Thyroid gland (tissue), 4 donors: Measurements from ENCODE around the gene SNRPA. TPM values are rescaled to one million over a fixed set of nuclear protein-coding genes. Genes with fewer than 3 reads are reported as not detected.
"Not testable (repeated sequence)": the region's sequence is repeated elsewhere in the genome, so short reads cannot be mapped to it uniquely, and the experiment has no call there.

Source experiments
- DNase-seq, 2 donors: peaks; one replicate each; pipeline ENCODE4 v3.0.0-alpha.2; 2019
- H3K27ac ChIP-seq, 3 donors: fragments of 200-600 bp; sonication (generic); 1 replicate in 2 of 3; 2 replicates in 1 of 3; pipeline ENCODE4 v1.5.1; 2016 to 2019; ENCODE audit warnings: mild to moderate bottlenecking in 1 of 3, moderate library complexity in 1 of 3
- H3K27me3 ChIP-seq: fragments of 200-600 bp; sonication (generic); one replicate; pipeline ENCODE4 v1.5.1; 2019
- H3K36me3 ChIP-seq, 2 donors: fragments of 200-600 bp; sonication (generic); one replicate each; pipeline ENCODE4 v1.5.1; 2016 to 2019
- H3K4me1 ChIP-seq, 2 donors: fragments of 200-600 bp; sonication (generic); one replicate each; pipeline ENCODE4 v1.5.1; 2017 to 2019
- H3K4me3 ChIP-seq, 3 donors: fragments of 200-600 bp; sonication (generic); replicated peaks in 1 of 3; 1 replicate in 2 of 3; 2 replicates in 1 of 3; pipeline ENCODE4 v1.5.1; 2016; ENCODE audit warnings: mild to moderate bottlenecking in 1 of 3
- H3K9me3 ChIP-seq: fragments of 200-600 bp; sonication (generic); one replicate; pipeline ENCODE4 v1.5.1; 2017
- CTCF ChIP-seq, 6 experiments: fragments of 200-600 bp in 3 of 6; fragments of 450-650 bp in 3 of 6; sonication (generic) in 3 of 6; IDR thresholded peaks; one replicate each; pipeline ENCODE4 v1.5.1; 2016 to 2019; ENCODE audit warnings: antibody characterized with exemption in 6 of 6, mild to moderate bottlenecking in 2 of 6, inconsistent platforms in 1 of 6, moderate library complexity in 1 of 6
- POLR2A ChIP-seq, 2 donors: fragments of 450-650 bp; IDR thresholded peaks; one replicate each; pipeline ENCODE4 v1.6.1; 2017; ENCODE audit warnings: antibody characterized with exemption in 2 of 2, mild to moderate bottlenecking in 2 of 2, moderate library complexity in 1 of 2
- WGBS, 2 donors: methylation state at CpG; one replicate each; pipeline ENCODE4 v1.1.5; 2017; 5-methylcytosine and 5-hydroxymethylcytosine counted together
- intact Hi-C: fragments of 100-400 bp; cut with DNase I; formaldehyde crosslinking; loops from one replicate; pipeline ENCODE4 v1.15.1; 2023
- total RNA-seq, 4 donors: library from RNA; depleted of rRNA; stranded (reverse); fragments of >200 nt; gene quantifications; one replicate each; pipeline ENCODE4 v1.2.3, GENCODE V29; 2016

The SNRPA gene
- total RNA-seq, 4 donors from 2014 or later, result 38.2 to 80.5 (median 55.1) TPM

- Histone ChIP-seq H3K36me3 (peaks cover 66 to 70% of the 10 kb centered on the region in 2 donors), H3K9me3 (no peaks in the 10 kb centered on the region), H3K4me3 (no peak overlapping the region), H3K4me1 (peaks cover 8 to 25% of the 10 kb centered on the region in 2 donors), H3K27me3 (no peaks in the 10 kb centered on the region), H3K27ac (no peak overlapping the region)
- WGBS, 2 donors, result 93 to 100% methylated on average over 4 of the region's 4 CpGs
- intact Hi-C loops, result no loop called here
- DNase-seq, result no peak
- TF ChIP-seq POLR2A (IDR thresholded peaks at IDR 0.05), result no peak
- no peak for TF ChIP-seq CTCF (IDR thresholded peaks at IDR 0.05)
Measured at GRCh38 chr19:40726279-40726678, 24.7 kb upstream of the SNRPA start.

GRCh38 chr19:40730065-40730464 lies 20.9 kb upstream of the SNRPA start:
- DNase-seq, H3K4me1 ChIP-seq, H3K27me3 ChIP-seq, H3K27ac ChIP-seq, H3K4me3 ChIP-seq, H3K9me3 ChIP-seq, intact Hi-C loops: not testable (repeated sequence)
- peaks cover 83 to 88% of the 10 kb centered on the region in 2 donors for H3K36me3 ChIP-seq
- 92 to 93% methylated on average over 5 of the region's 5 CpGs for WGBS, 2 donors

- H3K27ac ChIP-seq, H3K4me1 ChIP-seq, intact Hi-C loops, DNase-seq, H3K9me3 ChIP-seq, H3K27me3 ChIP-seq, H3K4me3 ChIP-seq: not testable (repeated sequence)
- H3K36me3 ChIP-seq, result peaks cover 82 to 92% of the 10 kb centered on the region in 2 donors
- 93 to 94% methylated on average over 16 of the region's 16 CpGs for WGBS, 2 donors
Measured at GRCh38 chr19:40732304-40732703, 18.7 kb upstream of the SNRPA start.

GRCh38 chr19:40733149-40733548 lies 17.9 kb upstream of the SNRPA start:
- no peaks in the 10 kb centered on the region for H3K4me1 ChIP-seq
- no peak overlapping the region for H3K27ac ChIP-seq
- no peak for DNase-seq
- intact Hi-C loops, result no loop called here
- peaks cover 80 to 87% of the 10 kb centered on the region in 2 donors for H3K36me3 ChIP-seq
- no peak for TF ChIP-seq CTCF (IDR thresholded peaks at IDR 0.05)
- TF ChIP-seq POLR2A (IDR thresholded peaks at IDR 0.05), result no peak
- no peak overlapping the region for H3K4me3 ChIP-seq
- 96 to 97% methylated on average over 12 to 13 of the region's 13 CpGs for WGBS, 2 donors
- no peaks in the 10 kb centered on the region for H3K27me3 ChIP-seq
- no peaks in the 10 kb centered on the region for H3K9me3 ChIP-seq

GRCh38 chr19:40735013-40735771 lies 15.8 kb upstream of the SNRPA start:
- H3K36me3 ChIP-seq, result peaks cover 79 to 81% of the 10 kb centered on the region in 2 donors
- H3K27ac ChIP-seq, result no peak overlapping the region
- intact Hi-C loops, result no loop called here
- no peaks in the 10 kb centered on the region for H3K4me1 ChIP-seq
- H3K4me3 ChIP-seq, result no peak overlapping the region
- DNase-seq, result no peak
- WGBS, 2 donors, result 95 to 98% methylated on average over 11 of the region's 11 CpGs
- H3K27me3 ChIP-seq, result no peaks in the 10 kb centered on the region
- TF ChIP-seq POLR2A (IDR thresholded peaks at IDR 0.05) (no peak), CTCF (IDR thresholded peaks at IDR 0.05) (no peak)
- no peaks in the 10 kb centered on the region for H3K9me3 ChIP-seq

- Histone ChIP-seq H3K27ac (no peak overlapping the region), H3K36me3 (peaks cover 72 to 73% of the 10 kb centered on the region in 2 donors), H3K4me3 (no peak overlapping the region), H3K4me1 (no peaks in the 10 kb centered on the region), H3K27me3 (no peaks in the 10 kb centered on the region), H3K9me3 (no peaks in the 10 kb centered on the region)
- 87 to 96% methylated on average over 8 to 9 of the region's 9 CpGs for WGBS, 2 donors
- DNase-seq, result no peak
- TF ChIP-seq CTCF (IDR thresholded peaks at IDR 0.05) (no peak), POLR2A (IDR thresholded peaks at IDR 0.05) (no peak)
- intact Hi-C loops, result no loop called here
Measured at GRCh38 chr19:40736661-40737060, 14.3 kb upstream of the SNRPA start.
